GM12864 (cell line): Measurements from ENCODE around the gene IFITM5.

Experiments
- DNase-seq: peaks from one replicate; pipeline ENCODE4 v3.0.0-alpha.2; 2011; ENCODE audit warnings: low read depth
- H3K4me3 ChIP-seq: 2 replicates; pipeline ENCODE4 v1.5.1; 2011; ENCODE audit warnings: mild to moderate bottlenecking, low read depth, low read length, control low read depth
- TF ChIP-seq, protein P1 (sequence below): IDR thresholded peaks from 2 replicates; pipeline ENCODE4 v1.5.1; 2011; ENCODE audit warnings: low read depth, mild to moderate bottlenecking, moderate library complexity, low read length, control low read depth, inconsistent platforms; ENCODE audit errors: missing control alignments

The IFITM5 gene

DNA sequence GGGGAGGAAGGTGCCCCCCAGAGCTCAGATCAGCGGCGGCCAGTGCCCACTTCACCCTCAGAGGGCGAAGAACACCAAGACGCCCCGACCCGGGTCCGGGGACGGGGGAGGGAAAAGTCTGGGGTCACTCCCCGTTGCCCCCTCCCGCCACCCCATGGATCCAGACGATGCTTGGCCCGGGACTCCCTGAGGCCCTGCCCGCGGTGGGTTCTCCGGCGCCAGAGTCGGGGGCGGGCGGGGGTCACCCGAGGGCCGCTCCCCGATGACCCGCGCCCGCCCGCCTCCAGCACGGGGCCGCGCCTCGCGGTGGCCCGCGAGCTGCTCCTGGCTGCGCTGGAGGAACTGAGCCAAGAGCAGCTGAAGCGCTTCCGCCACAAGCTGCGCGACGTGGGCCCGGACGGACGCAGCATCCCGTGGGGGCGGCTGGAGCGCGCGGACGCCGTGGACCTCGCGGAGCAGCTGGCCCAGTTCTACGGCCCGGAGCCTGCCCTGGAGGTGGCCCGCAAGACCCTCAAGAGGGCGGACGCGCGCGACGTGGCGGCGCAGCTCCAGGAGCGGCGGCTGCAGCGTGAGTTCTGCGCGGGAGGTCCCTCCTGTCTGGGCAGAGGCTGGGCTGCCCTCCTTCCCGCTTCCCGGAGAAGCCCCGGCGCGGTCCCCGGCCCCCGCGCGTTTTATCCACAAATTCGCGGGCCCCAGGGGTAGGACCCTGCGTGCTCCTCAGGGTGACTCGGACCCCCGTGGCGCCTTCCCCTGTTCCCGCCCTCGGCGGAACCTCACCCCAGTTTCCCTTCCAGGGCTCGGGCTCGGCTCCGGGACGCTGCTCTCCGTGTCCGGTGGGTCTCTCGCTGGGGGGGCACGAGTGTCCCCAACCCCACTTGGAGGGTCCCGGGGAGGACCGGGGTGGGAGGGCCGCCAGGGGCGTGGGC lies 20.0 kb downstream of the IFITM5 start:
- no peak overlapping the region for H3K4me3 ChIP-seq
- DNase-seq = no peak
- TF ChIP-seq, protein P1, sequence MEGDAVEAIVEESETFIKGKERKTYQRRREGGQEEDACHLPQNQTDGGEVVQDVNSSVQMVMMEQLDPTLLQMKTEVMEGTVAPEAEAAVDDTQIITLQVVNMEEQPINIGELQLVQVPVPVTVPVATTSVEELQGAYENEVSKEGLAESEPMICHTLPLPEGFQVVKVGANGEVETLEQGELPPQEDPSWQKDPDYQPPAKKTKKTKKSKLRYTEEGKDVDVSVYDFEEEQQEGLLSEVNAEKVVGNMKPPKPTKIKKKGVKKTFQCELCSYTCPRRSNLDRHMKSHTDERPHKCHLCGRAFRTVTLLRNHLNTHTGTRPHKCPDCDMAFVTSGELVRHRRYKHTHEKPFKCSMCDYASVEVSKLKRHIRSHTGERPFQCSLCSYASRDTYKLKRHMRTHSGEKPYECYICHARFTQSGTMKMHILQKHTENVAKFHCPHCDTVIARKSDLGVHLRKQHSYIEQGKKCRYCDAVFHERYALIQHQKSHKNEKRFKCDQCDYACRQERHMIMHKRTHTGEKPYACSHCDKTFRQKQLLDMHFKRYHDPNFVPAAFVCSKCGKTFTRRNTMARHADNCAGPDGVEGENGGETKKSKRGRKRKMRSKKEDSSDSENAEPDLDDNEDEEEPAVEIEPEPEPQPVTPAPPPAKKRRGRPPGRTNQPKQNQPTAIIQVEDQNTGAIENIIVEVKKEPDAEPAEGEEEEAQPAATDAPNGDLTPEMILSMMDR = no peak

DNA sequence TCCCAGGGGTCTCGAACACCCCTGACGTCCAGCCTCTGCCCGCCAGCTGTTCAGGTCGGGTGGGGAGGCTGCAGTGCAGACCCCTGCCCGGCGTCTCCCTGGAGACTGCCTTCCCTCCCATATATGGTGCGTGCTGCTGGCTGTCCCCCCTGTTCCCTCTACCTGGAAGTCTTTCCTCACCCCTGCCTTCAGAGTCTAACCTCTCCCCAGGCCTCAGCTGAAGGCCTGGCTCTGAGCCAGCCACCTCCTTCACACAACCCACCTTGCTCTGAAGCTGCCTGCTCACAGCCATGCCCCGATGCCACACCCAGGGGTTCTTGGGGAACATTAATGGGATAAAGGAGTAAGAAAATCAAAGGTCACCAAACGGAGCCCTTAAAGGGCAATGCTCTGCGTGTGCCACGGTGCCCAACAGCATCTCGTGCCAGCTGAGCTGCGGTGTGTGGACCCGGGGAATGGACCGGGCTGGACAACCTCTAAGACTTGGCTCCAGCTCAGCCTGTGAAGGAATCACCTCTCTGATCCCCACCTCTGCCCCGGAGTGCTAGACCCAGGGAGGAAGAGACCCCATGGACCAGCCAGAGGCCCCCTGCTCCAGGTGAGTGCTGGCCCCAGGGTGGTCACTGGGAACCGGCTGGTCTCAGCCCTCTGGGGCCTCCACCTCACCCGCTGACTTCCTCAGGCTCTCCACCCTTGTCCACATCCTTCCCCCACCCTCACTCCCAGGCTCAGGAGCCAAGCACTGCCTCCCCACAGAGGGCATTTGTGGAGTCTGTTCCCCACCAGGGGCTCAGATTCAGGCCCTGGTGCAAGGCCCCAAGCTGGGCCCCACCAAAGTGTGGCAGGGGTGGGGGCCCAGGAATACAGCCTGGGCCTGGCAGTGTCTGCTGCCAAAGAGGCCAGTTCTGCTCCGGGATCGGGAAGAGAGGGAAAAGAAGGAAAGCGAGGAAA lies 21.1 kb downstream of the IFITM5 start, which contains the start of gene NLRP6:
NLRP6 (plus strand) TSS at position 407 of the 951 bp plus-strand sequence; CDS start at position 570, 163 bp downstream.
- no peak for DNase-seq
- TF ChIP-seq, protein P1 = no peak
- no peak within 1 kb of the TSS for H3K4me3 ChIP-seq

- no peak overlapping the region for H3K4me3 ChIP-seq
- TF ChIP-seq, protein P1 = no peak
- no peak for DNase-seq
Measured at GRCh38 chr11:276219-276618, 23.1 kb downstream of the IFITM5 start.

DNA sequence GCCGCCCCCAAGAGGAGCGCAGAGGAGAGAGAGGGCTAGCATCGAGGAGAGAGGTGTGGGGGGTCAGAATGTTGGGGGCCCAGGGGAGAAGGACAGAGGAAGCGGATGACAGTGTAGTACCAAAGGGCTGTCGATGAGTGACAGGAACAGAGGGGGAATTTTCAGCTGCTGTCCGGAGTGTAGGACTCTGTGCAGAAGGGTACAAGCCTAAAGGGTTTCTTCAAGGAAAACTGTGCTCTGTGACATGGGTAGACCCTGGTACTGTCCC lies 26.5 kb downstream of the IFITM5 start:
- H3K4me3 ChIP-seq = no peak overlapping the region
- no peak for DNase-seq
- TF ChIP-seq, protein P1 = no peak

- TF ChIP-seq, protein P1 = no peak
- no peak for DNase-seq
- H3K4me3 ChIP-seq = no peak overlapping the region
Measured at GRCh38 chr11:272195-272930, 27.0 kb downstream of the IFITM5 start.

DNA sequence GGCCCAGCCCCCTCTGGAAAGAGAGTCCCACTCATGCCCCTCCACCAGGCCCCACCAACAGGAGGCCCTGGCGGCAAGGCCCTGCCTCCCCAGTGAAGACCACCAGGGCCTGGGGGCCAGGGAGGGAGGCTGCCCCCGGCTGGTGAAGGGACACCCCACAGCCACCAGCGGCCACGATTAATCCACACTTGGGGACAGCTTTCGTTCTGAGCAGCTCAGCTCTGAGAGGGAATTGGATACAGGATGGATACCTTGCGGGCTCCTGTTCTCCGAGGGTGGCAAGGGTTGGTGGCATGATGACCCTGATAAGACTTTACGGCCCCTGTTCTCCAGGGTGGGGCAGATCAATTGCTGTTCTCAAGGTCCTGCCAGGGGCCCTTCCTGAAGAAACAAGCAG lies 28.0 kb downstream of the IFITM5 start:
- TF ChIP-seq, protein P1 = no peak
- no peak overlapping the region for H3K4me3 ChIP-seq
- DNase-seq = no peak
